Kidney capillary endothelial cell (primary cell): ENCODE data around the gene ZNF124.
"Not testable (repeated sequence)": the region's sequence is repeated elsewhere in the genome, so short reads cannot be mapped to it uniquely, and the experiment has no call there.

Experiments used
- DNase-seq: peaks from one replicate; pipeline ENCODE4 v3.0.0-alpha.2; 2018; ENCODE audit warnings: low spot score

The ZNF124 gene

DNA sequence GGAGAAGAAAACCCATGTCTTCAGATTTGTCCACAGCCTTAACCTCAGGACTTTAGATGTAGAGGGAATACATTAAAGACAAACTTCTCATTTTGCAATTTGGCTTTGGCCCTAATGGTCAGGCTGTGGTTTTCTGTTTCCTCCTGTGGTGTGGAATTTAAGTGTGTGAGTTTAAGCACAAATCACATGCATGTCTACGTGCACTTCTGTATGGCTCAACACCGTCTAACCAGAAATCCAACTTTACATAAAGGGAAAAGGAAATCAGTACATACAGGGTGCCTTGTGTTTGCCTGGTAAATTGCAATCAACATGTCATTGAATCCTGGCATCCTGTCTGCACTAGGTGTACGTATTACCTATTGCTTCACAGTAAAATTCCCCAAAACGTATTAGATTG is 1.2 kb upstream of the ZNF124 start:
- DNase-seq = no peak

GRCh38 chr1:247171443-247171842 is 377 bp downstream of the ZNF124 start:
- DNase-seq = not testable (repeated sequence)

DNA sequence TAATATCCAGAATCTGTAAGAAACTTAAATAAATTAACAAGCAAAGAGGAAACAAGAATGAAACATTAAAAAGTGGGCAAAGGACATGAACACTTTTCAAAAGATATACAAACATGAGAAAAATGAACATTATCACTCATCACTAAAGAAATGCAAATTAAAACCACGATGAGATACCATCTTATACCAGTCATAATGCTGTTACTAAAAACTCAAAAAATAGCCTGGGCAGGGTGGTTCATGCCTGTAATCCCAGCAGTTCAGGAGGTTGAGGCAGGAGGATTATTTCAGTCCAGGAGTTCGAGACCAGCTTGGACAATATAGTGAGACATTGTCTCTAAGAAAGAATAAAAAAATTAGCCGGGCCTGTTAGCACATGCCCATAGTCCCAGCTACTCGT is 6.1 kb downstream of the ZNF124 start:
- no peak for DNase-seq

GRCh38 chr1:247164694-247165093 is 7.1 kb downstream of the ZNF124 start:
- DNase-seq = no peak

DNA sequence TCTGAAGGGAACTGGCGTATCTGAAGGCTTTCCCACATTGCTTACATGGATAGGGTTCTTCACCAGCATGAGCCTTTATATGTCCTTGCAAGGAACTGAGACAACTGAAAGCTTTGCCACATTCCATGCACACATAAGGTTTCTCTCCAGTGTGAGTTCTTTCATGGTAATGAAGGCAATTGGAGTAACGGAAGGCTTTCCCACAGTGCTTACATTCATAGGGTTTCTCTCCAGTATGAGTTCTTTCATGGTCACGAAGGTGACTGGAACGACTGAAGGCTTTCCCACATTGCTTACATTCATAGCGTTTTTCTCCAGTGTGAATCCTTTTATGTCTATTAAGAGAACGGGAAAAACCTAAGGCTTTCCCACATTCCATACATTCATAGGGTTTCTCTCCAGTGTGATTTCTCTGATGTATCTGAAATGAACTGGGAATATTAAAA is 15.0 kb downstream of the ZNF124 start:
- no peak for DNase-seq

GRCh38 chr1:247147781-247148180 is 24.0 kb downstream of the ZNF124 start:
- DNase-seq = no peak

- DNase-seq = not testable (repeated sequence)
Measured at GRCh38 chr1:247147120-247147519, 24.7 kb downstream of the ZNF124 start.

DNA sequence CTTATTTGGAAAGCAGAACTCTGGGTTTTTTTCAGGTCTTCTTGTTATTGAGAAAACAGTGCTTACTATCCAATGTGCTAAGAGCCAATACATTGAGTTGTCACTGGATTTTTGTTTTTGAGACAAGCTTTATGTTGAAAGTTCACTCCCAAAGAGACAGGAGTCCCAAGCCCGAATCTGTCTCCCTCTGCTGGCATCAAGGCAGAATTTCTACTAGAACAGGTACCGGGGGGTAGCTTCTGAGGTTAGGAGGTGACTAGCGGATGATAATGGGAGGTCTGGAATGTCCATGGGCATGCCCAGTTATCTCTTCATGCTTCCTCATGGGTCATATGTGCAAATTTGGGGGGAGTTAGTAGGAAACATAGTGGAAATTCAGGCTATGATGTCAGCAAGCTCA is 25.1 kb downstream of the ZNF124 start:
- DNase-seq = no peak

DNA sequence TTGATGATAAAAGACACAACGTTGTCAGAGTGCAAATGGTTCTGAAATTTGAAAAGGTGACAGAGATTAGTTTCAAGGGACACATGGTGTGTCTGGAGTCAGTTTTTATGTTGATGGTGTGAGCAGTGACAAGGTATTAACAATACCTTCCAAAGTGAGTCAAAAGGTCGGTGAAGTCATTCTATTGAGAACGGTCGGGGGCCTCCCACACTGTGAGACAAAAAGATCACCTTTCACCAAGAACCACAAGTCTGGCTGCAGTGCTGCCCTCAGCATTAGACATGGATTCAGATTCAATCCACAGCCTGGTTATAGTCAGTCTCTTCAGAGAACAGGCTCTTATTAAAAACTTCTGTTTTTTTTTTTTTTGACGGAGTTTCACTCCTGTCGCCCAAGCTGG is 26.5 kb downstream of the ZNF124 start:
- DNase-seq = no peak

- DNase-seq = not testable (repeated sequence)
Measured at GRCh38 chr1:247139557-247139956, 32.3 kb downstream of the ZNF124 start.

- no peak for DNase-seq
Measured at GRCh38 chr1:247131236-247131635, 40.6 kb downstream of the ZNF124 start.

DNA sequence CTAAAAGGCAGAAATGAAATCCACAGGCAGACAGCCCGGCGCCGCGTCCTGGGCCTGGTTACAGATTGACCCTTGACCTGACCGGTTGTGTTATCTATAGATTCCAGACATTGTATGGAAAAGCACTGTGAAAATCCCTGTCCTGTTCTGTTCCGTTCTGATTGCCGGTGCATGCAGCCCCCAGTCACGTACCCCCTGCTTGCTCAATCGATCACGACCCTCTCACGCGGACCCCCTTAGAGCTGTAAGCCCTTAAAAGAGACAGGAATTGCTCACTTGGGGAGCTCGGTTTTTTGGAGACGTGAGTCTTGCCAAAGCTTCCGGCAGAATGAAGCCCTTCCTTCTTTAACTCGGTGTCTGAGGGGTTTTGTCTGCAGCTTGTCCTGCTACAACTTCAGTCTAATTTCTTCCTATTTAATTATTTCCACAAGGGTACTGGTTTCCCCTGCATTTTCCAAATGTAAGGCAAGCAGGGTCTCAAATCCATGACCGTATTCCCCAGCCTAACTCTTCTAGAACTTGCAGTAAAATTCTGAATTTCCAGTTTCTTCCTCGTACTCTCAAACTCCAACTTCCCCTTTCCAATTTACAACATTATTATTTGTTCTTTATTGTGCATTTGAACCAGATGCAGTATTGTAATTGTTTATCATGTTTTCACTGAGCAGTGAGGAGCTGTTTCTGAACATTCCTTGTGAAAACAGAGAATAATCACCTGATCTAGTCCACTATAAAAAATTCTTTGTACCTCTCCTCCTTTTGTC is 44.1 kb downstream of the ZNF124 start:
- not testable (repeated sequence) for DNase-seq

- DNase-seq = not testable (repeated sequence)
Measured at GRCh38 chr1:247126601-247127000, 45.2 kb downstream of the ZNF124 start.

DNA sequence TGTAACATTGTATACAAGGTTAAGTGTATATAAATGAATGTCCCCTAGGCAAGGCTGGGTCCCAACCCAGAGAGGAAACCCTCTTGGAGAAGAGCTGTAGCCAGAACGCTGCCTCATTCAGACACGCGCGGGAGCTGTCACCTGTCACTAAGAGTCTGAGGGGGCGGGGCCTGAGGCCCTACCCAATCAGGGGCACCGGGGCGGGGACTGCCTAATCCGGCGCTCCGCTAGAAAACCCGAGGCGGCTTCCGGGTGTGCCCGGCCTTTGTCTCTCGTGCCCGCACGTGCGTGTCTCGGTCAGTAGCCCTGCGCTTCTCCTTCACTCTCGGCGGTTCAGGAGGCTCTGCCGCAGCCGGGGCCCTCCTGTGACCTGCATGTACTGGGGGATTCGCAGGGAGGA is 45.7 kb downstream of the ZNF124 start:
- not testable (repeated sequence) for DNase-seq

DNA sequence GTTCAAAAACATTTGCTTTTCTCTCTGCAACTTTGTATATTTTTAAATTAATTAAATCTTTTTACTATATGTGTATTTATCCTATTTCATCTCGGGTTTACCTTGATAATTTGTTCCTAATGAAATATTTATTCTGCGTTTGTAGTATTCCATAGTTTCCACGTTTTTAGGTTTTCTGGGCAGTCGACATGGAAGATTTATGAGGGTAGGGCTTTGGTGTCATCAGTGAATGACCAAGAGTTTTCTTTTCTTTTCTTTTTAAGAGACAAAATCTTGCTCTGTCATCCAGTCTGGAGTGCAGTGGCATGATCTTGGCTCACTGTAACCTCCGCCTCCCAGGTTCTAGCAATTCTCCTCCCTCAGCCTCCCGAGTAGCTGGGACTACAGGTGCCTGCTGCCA is 50.4 kb downstream of the ZNF124 start:
- DNase-seq = no peak

- DNase-seq = not testable (repeated sequence)
Measured at GRCh38 chr1:247120408-247120668, 51.5 kb downstream of the ZNF124 start.

DNA sequence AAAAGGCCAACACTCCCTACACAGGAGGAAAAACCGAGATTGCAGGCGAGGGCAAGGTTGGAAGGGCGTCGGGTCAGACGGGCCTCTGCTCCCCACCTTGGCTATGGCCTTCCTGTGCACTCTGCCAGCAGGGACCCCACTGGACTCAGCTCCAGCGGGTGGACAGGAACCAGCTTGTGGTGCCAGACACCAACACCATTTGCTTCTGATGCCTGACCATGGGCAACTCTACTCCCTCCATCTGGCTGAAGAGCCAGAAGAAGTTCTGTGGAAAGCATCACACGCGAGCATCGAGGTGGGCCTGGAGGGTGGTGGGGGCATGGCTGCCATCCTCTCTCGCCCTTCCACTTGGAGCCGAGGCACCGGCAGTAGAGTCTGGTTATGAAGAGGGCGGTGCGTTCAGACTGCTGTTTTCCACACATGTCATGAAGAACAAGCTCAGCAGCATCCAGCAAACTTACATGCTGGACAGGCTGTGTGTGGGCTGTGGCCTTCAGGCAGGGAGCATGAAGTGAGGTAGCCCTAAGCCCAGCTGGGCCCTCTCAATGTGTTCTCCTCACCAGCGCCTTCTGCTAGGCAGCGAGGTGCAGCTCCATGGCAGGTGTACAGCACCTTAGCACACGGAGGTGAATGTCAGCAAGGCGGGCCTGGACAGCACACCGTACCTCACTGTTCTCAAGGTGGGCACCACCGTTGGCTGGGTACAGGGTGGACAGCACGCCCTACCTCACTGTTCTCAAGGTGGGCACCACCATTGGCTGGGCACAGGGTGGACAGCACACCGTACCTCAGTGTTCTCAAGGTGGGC is 52.0 kb downstream of the ZNF124 start:
- DNase-seq = no peak

DNA sequence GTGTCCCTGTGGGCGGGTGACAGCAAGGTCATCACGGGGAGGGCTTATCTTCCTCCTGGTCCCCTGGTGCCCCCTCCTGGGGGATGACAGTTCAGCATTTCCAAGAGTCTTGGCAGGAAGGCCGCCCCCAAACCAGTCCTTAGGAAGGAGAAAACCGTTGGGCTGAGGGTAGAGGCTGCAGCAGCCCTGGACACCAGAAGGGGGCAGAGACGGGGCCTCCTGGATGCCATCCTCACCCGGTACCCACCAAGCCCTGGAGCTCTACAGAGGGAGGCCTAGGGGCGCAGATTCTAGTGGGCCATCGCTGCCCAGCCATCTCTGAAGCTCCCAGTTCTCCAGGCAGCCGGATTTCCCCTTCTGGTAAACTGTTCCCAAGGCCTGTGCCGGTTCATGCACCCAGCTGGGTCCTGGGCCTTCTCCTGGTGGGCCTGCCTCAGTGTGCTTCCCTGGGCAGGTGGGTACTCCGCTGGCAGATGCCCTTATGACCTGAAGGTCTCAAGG is 52.8 kb downstream of the ZNF124 start:
- DNase-seq = no peak

GRCh38 chr1:247115545-247115944 is 56.3 kb downstream of the ZNF124 start:
- DNase-seq = no peak

DNA sequence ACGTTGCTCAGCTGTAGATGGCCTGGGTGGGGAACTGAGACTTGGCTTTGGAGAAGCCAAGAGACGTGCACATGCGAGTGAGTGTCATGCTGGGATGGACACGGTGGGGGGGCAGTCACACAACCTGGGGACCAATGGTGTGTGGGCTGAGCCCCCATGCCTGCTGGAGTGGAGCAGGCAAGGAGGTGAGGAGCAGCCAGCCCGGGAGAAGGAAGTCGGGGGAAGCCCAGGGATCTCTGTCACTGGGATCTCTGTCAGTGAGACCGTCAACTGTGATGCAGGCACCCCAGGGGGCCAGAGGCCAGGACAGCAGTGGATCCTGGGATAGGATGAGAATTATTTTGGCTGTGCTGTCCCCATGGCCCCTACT is 56.7 kb downstream of the ZNF124 start:
- DNase-seq = no peak

DNA sequence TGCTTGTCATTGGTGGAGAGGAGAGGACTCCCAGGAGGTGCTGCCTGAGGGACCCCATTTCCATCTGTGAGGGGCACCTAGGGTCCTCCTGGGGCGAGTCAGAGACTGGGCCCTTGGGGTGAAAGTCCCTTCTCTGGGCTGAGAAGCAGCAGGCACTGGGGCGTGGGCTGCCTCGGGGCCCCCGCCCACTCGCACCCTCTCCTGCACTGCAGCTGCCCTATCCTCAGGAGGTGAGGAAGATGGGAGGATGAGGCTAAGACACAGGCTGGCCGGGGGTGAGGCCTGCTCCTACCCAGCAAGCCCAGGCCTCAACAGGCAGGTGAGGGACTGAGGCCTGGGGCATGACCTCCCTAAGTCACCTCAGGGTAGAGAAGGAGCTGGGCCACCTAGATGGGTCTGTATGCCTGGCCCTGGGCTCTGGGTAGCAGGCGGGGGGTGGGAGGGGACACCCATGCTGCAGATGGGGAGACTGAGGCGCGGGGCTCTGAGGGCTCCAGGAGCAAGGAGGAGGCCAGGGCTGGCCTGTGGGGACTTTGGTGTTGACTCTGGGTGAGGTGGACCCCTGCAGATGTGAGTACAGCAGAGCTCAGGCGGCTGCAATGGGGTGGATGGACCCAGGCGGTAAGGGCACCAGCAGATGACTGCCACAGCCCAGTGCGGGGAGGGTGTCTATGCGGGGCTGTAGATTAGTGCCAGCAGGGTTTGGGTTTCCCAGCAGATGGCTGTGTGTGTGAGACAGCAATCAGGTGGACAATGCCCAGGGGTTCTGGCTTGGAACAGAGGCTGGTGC is 57.3 kb downstream of the ZNF124 start:
- no peak for DNase-seq

GRCh38 chr1:247113733-247114271 is 58.0 kb downstream of the ZNF124 start:
- DNase-seq = no peak
